T-helper 17 cell (primary cell): ENCODE data around the gene ATP2A1. TPM values are rescaled to one million over a fixed set of nuclear protein-coding genes. Genes with fewer than 3 reads are reported as not detected.

ENCODE experiments used
- ATAC-seq: fragments of 150-1000 bp; cut with Tn5 transposase; 2 replicates; pipeline ENCODE4 v1.10.0; 2021; ENCODE audit warnings: mild to moderate bottlenecking, moderate library complexity
- DNase-seq, 3 donors: peaks; one replicate each; pipeline versions ENCODE4 v3.0.0 to v3.0.0-alpha.2; 2020 to 2021
- H3K9me3 ChIP-seq: one replicate; pipeline ENCODE4 v1.7.0; 2013; ENCODE audit warnings: low read length, mild to moderate bottlenecking; ENCODE audit not compliant: control insufficient read depth, poor library complexity, severe bottlenecking
- H3K27ac Mint-ChIP-seq: one replicate; pipeline ENCODE4 v1.8.0; 2022; ENCODE audit warnings: mild to moderate bottlenecking, moderate library complexity, mixed read lengths
- H3K27me3 Mint-ChIP-seq: one replicate; pipeline ENCODE4 v1.8.0; 2022; ENCODE audit warnings: mixed read lengths
- H3K36me3 Mint-ChIP-seq: one replicate; pipeline ENCODE4 v1.8.0; 2022; ENCODE audit warnings: low read depth, mixed read lengths
- H3K4me1 Mint-ChIP-seq: one replicate; pipeline ENCODE4 v1.8.0; 2022; ENCODE audit warnings: mild to moderate bottlenecking, mixed read lengths
- H3K4me3 Mint-ChIP-seq: one replicate; pipeline ENCODE4 v1.8.0; 2022; ENCODE audit warnings: mild to moderate bottlenecking, moderate library complexity, mixed read lengths
- total RNA-seq, 4 donors: library from RNA in 2 of 4; stranded (reverse) in 2 of 4; gene quantifications; one replicate each; pipeline ENCODE4 v1.2.3 and lab custom pipeline; 2022 to 2026

The ATP2A1 gene
- total RNA-seq, 2 donors from 2014 or later = 0.75 to 1.7 TPM

DNA sequence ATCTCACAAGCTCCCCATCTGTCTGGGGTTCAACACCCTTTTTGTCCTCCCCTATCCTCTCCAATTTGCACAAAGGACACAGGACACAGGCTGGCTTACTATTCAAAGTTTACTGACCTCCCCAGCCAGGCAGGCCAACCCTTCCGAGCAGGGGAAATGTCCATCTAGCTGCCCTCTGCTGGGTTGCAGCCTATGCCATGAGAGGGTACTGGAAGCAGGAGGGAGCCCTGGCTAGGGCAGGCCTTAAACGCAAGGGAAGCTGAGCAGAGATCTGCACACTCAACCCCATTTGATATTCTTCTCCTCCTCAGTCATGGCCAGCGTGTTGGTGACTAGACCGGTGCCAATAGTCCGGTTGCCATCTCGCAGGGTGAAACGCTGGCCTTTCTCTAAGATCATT lies 35.6 kb upstream of the ATP2A1 start:
- Mint-ChIP-seq H3K27me3 (no peaks in the 10 kb centered on the region), H3K4me1 (peaks cover 29% of the 10 kb centered on the region), H3K36me3 (peaks cover 2% of the 10 kb centered on the region), H3K4me3 (peak overlapping the region; percentile 72), H3K27ac (no peak overlapping the region)
- DNase-seq (no peak), ATAC-seq (no peak)
- no peaks in the 10 kb centered on the region for H3K9me3 ChIP-seq

DNA sequence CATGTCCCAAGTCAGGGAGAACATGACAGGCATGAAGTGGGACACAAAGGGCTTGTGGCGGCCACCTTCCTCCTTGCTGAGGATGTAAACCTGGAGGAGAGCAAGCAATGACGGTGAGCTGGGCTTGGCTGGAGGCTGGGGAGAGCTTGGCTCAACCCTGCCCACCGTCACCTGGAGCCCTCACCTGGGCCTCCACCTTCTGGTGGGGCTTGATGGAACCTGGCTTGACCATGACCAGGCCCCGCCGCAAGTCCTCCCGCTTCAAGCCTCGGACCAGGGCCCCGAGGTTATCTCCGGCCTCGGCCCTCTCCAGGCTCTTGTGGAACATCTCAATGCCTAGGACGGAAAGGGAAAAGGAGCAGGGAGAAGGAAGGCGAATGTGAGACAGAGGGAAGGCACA lies 34.5 kb upstream of the ATP2A1 start:
- peak overlapping the region; percentile 98 for H3K27ac Mint-ChIP-seq
- no peaks in the 10 kb centered on the region for H3K9me3 ChIP-seq
- no peaks in the 10 kb centered on the region for H3K36me3 Mint-ChIP-seq
- peaks cover 25% of the 10 kb centered on the region for H3K4me1 Mint-ChIP-seq
- DNase-seq (no peak), ATAC-seq (no peak)
- H3K27me3 Mint-ChIP-seq = no peaks in the 10 kb centered on the region
- H3K4me3 Mint-ChIP-seq = no peak overlapping the region

DNA sequence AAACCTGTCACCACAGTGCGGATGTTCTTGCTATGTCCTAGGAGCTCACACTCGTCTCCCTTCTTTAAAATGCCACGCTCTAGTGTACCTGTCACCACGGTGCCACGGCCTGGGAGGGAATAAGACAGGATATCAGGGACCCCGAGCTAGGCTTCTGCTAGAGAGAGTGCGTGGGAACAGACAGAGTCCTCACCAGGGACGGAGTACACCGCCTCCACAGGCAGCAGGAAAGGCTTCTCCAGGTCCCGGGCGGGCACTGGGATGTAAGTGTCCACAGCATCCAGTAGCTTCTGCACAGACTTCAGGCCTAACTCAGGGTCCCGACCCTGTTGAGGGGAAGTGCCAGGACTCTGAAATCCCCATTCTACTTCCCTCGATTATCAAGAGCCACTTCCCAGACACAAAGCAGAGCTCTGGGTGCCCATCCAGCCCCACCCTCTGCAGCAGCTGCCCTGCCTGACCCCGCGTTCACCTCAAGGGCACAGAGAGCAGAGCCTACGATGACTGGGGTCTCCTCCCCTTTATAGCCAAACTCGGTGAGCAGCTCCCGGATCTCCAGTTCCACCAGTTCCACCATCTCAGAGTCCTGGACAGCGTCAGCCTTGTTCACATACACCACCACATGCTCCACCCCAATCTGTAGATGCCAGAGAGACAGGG lies 33.9 kb upstream of the ATP2A1 start:
- Mint-ChIP-seq H3K27ac (peak overlapping the region; percentile 98), H3K4me3 (peak overlapping the region; percentile 95), H3K27me3 (no peaks in the 10 kb centered on the region), H3K36me3 (no peaks in the 10 kb centered on the region), H3K4me1 (peaks cover 25% of the 10 kb centered on the region)
- DNase-seq = no peak
- ATAC-seq = no peak
- no peaks in the 10 kb centered on the region for H3K9me3 ChIP-seq

GRCh38 chr16:28845293-28845692 lies 33.0 kb upstream of the ATP2A1 start:
- no peak for DNase-seq
- Mint-ChIP-seq H3K27me3 (no peaks in the 10 kb centered on the region), H3K27ac (peak overlapping the region; percentile 98), H3K4me3 (peak overlapping the region; percentile 95), H3K4me1 (peaks cover 25% of the 10 kb centered on the region), H3K36me3 (no peaks in the 10 kb centered on the region)
- no peaks in the 10 kb centered on the region for H3K9me3 ChIP-seq
- ATAC-seq = no peak

DNA sequence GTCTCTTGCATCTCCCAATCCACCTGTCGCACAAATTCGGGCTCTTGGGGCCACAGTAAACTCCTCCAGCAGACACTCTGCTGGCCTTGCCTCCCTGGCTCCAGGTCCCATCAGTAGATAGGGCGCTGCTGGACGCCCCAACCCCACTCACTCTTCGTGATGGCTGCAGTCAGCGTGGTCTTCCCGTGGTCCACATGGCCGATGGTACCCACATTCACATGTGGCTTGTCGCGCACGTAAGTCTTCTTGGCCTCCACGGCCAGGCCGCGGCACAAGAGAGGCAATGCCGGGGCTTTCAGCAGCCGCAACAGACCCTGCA lies 32.6 kb upstream of the ATP2A1 start:
- no peaks in the 10 kb centered on the region for H3K9me3 ChIP-seq
- Mint-ChIP-seq H3K36me3 (no peaks in the 10 kb centered on the region), H3K4me1 (peaks cover 25% of the 10 kb centered on the region), H3K4me3 (peak overlapping the region; percentile 95), H3K27me3 (no peaks in the 10 kb centered on the region), H3K27ac (peak overlapping the region; percentile 98)
- DNase-seq = no peak
- no peak for ATAC-seq

DNA sequence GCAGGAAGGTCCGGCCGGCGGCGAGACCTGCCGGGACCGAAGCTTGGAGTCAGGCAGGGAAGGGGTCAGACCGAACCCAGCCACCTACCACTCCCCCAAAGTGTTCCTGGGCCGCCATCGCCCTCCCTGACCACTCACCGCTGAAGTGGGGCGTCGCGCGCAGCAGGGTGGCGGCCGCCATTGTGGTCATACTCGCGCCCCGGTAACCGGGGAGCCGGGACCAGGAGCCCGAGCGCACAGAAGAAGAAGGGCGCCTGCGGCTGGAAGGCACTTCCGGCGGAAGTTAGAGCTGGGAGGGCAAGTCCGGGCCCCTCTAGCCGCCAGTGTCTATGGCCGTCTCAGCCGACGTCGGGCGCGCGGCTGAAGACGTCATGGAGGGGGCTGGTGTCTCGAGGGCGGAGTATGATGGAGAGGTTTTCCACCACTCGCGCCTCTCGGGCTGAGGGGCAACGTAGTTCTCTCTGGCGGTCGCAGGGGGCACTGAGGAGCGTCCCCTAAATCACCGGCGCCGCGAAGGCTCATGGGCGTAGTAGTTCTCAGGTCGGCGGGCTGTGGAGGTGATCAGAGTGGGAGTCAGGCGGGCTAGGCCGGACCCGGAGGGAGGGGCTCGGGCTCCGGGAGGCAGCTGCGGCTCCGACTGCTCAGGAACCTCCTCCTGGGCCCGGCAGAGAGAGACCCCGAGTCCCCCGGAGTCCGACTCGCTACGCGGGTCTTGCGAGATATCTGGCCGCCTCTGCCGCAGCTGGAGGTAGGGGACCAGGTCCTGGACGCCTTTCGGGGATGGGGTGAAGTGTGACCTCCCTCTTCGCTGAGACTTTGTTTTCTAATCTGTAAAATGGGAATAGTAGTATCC lies 32.0 kb upstream of the ATP2A1 start, which contains the start of gene TUFM:
Gene TUFM (minus strand): TSS at position 269 of the 853 bp plus-strand sequence. CDS start 79 bp downstream, at position 190.
- DNase-seq (peak; percentile 94 to 97 (median 96)), ATAC-seq (peak; percentile 96)
- Mint-ChIP-seq H3K4me1 (peaks cover 25% of the 10 kb centered on the region), H3K27me3 (no peaks in the 10 kb centered on the region), H3K36me3 (no peaks in the 10 kb centered on the region), H3K27ac (peak within 1 kb of the TSS; percentile 98), H3K4me3 (peak within 1 kb of the TSS; percentile 95)
- H3K9me3 ChIP-seq = no peaks in the 10 kb centered on the region

- H3K4me3 Mint-ChIP-seq = peak overlapping the region; percentile 95
- peak overlapping the region; percentile 98 for H3K27ac Mint-ChIP-seq
- ATAC-seq = no peak
- H3K36me3 Mint-ChIP-seq = no peaks in the 10 kb centered on the region
- DNase-seq = no peak
- H3K4me1 Mint-ChIP-seq = peaks cover 25% of the 10 kb centered on the region
- H3K27me3 Mint-ChIP-seq = no peaks in the 10 kb centered on the region
- H3K9me3 ChIP-seq = no peaks in the 10 kb centered on the region
These were observed 31.4 kb upstream of the ATP2A1 start for GRCh38 chr16:28846933-28847273.

DNA sequence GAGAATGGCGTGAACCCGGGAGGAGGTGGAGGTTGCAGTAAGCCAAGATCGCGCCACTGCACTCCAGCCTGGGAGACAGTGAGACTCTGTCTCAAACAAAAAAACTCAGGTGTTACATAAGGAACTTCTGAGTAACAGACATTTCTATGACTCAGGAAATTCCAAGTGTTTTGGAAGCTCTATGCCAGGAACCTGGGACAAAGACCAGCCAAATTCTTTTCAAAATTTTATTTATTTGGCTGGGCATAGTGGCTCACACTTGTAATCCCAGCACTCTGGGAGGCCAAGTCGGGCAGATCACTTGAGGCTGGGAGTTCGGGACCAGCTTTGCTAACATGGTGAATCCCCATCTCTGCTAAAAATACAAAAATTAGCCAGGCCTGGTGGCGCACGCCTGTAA lies 19.9 kb upstream of the ATP2A1 start:
- H3K9me3 ChIP-seq = no peaks in the 10 kb centered on the region
- H3K27ac Mint-ChIP-seq = no peak overlapping the region
- DNase-seq (no peak), ATAC-seq (no peak)
- peaks cover 3% of the 10 kb centered on the region for H3K36me3 Mint-ChIP-seq
- no peaks in the 10 kb centered on the region for H3K27me3 Mint-ChIP-seq
- no peak overlapping the region for H3K4me3 Mint-ChIP-seq
- peaks cover 11% of the 10 kb centered on the region for H3K4me1 Mint-ChIP-seq

DNA sequence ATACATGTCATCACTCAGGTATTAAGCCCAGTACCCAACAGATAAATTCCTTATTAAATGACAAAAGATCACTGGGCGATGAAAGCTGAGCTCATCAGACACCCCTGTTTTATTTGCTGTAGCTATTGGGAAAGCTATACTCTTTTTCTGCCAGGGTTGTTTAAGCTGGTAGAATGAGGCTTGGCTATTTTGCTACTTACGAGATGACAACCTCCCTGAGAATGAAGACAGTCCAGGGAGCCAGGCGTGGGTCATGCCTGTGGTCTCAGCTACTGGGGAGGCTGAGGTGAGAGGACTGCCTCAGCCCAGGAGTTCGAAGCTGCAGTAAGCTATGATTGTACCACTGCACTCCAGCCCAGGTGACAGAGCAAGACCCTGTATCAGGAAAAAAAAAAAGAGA lies 19.0 kb upstream of the ATP2A1 start:
- H3K27me3 Mint-ChIP-seq = no peaks in the 10 kb centered on the region
- peaks cover 4% of the 10 kb centered on the region for H3K36me3 Mint-ChIP-seq
- DNase-seq (no peak), ATAC-seq (no peak)
- H3K27ac Mint-ChIP-seq = peak overlapping the region; percentile 53
- peaks cover 13% of the 10 kb centered on the region for H3K4me1 Mint-ChIP-seq
- no peak overlapping the region for H3K4me3 Mint-ChIP-seq
- H3K9me3 ChIP-seq = no peaks in the 10 kb centered on the region

DNA sequence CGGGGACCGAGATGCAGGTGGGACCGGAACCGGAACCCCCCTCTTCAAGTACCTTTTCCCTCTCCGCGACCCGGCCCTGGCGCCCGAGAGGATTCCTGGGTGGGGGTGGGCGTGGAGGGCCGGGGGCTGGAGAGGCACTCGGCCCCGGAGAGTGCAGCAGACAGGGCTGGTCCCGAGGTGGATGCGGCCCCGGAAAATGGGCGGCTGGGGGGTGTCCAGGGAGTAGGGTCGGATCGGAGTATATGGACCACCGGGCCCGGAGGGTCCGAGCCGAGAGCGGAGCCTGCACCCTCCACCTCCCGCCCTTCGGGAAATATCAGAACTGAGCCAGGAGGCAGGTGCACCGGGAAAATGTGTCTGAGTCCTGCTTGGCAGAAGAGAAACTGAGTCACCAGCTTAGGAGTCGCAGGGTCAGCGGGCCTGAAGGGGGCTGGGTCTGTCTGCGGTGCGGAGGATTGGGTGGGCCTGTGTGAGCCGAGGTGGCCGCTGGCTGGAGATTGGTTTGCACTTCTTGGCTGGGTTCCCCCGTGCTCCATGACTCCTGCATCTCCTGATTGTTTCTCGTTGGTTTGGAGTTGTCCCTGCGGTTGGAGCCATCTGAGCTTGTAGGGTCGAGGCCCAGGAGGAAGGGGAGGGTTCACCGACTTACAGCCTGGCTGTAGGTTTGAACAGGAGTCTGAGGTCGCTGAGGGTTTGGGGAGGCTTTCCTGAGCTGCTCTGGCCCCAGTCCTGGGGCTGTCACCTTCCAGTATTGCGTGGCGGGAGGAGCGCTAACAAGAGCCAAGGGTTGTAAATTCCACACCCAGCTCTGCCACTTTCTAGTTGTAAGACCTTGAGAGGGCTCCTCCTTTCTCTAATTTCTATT lies 14.1 kb upstream of the ATP2A1 start:
- peaks cover 28% of the 10 kb centered on the region for H3K4me1 Mint-ChIP-seq
- no peaks in the 10 kb centered on the region for H3K9me3 ChIP-seq
- no peak for ATAC-seq

GRCh38 chr16:28865001-28865688 lies 13.1 kb upstream of the ATP2A1 start:
- DNase-seq = no peak

More for the DNA sequence above, 14.1 kb upstream of the ATP2A1 start:
- Mint-ChIP-seq H3K36me3 (peaks cover 4% of the 10 kb centered on the region), H3K4me3 (peak overlapping the region; percentile 97), H3K27me3 (no peaks in the 10 kb centered on the region), H3K27ac (peak overlapping the region; percentile 96)
- DNase-seq = no peak

GRCh38 chr16:28865722-28866453 lies 12.4 kb upstream of the ATP2A1 start:
- DNase-seq (no peak), ATAC-seq (no peak)
- peak overlapping the region; percentile 70 for H3K27ac Mint-ChIP-seq
- peaks cover 27% of the 10 kb centered on the region for H3K4me1 Mint-ChIP-seq
- H3K27me3 Mint-ChIP-seq = no peaks in the 10 kb centered on the region
- no peak overlapping the region for H3K4me3 Mint-ChIP-seq
- peaks cover 8% of the 10 kb centered on the region for H3K36me3 Mint-ChIP-seq
- no peaks in the 10 kb centered on the region for H3K9me3 ChIP-seq

More at GRCh38 chr16:28865001-28865688, 13.1 kb upstream of the ATP2A1 start:
- H3K36me3 Mint-ChIP-seq = peaks cover 5% of the 10 kb centered on the region
- H3K27me3 Mint-ChIP-seq = no peaks in the 10 kb centered on the region
- H3K9me3 ChIP-seq = no peaks in the 10 kb centered on the region
- peaks cover 29% of the 10 kb centered on the region for H3K4me1 Mint-ChIP-seq
- H3K4me3 Mint-ChIP-seq = no peak overlapping the region
- peak overlapping the region; percentile 70 for H3K27ac Mint-ChIP-seq
- no peak for ATAC-seq
